ENCODE results near the gene UBR3. TPM values are rescaled to one million over a fixed set of nuclear protein-coding genes. Genes with fewer than 3 reads are reported as not detected.

Gene UBR3
- total RNA-seq, 3 donors from 2014 or later (not counting 1 experiment from before 2014, with no cell fraction given), result 40.8 to 54.5 (median 41.0) TPM

- no peaks in the 10 kb centered on the region for H3K9me3 Mint-ChIP-seq
- Histone ChIP-seq H3K27me3 (ENCODE audit: control insufficient read depth, insufficient read depth, low read length) (no peaks in the 10 kb centered on the region), H3K36me3 (ENCODE audit: control insufficient read depth, insufficient read depth, low read length) (peaks cover 28% of the 10 kb centered on the region), H3K4me1 (ENCODE audit: control insufficient read depth, insufficient read depth, low read length) (no peaks in the 10 kb centered on the region), H3K9me3 (ENCODE audit: control insufficient read depth, insufficient read depth, low read length) (no peaks in the 10 kb centered on the region), H3K4me3 (ENCODE audit: low read length) (no peak overlapping the region), H3K27ac (ENCODE audit: low read length) (no peak overlapping the region)
- no peaks in the 10 kb centered on the region for H3K4me1 Mint-ChIP-seq
- 95% methylated on average over 8 of the region's 8 CpGs for WGBS (ENCODE audit: insufficient coverage)
- H3K36me3 Mint-ChIP-seq, result peaks cover 5% of the 10 kb centered on the region
- no peak for TF ChIP-seq CTCF (IDR thresholded peaks at IDR 0.05)
- ATAC-seq (no peak), DNase-seq (no peak)
- H3K27ac Mint-ChIP-seq, result no peak overlapping the region
- intact Hi-C loops (cut with micrococcal nuclease), result loop anchor here (5.0 kb wide), 1 partner anchor 124 kb away; no protein-coding TSS in a partner anchor
- H3K27me3 Mint-ChIP-seq (ENCODE audit: low read depth in 2 of 2), result no peaks in the 10 kb centered on the region
- no peak overlapping the region for H3K4me3 Mint-ChIP-seq
These were observed 179.5 kb downstream of the UBR3 start for GRCh38 chr2:170006587-170007325.

GRCh38 chr2:170009209-170009608 is 182.0 kb downstream of the UBR3 start:
- no peak for TF ChIP-seq CTCF (IDR thresholded peaks at IDR 0.05)
- H3K36me3 ChIP-seq (ENCODE audit: control insufficient read depth, insufficient read depth, low read length), result peaks cover 12% of the 10 kb centered on the region
- H3K4me1 Mint-ChIP-seq, result no peaks in the 10 kb centered on the region
- H3K27me3 Mint-ChIP-seq (ENCODE audit: low read depth in 2 of 2), result no peaks in the 10 kb centered on the region
- 77% methylated on average over 3 of the region's 3 CpGs for WGBS (ENCODE audit: insufficient coverage)
- no peaks in the 10 kb centered on the region for H3K36me3 Mint-ChIP-seq
- ATAC-seq (no peak), DNase-seq (no peak)
- H3K27ac Mint-ChIP-seq, result no peak overlapping the region
- H3K27me3 ChIP-seq (ENCODE audit: control insufficient read depth, insufficient read depth, low read length), result no peaks in the 10 kb centered on the region
- no peaks in the 10 kb centered on the region for H3K4me1 ChIP-seq (ENCODE audit: control insufficient read depth, insufficient read depth, low read length)
- no peaks in the 10 kb centered on the region for H3K9me3 Mint-ChIP-seq
- intact Hi-C loops (cut with micrococcal nuclease), result loop anchor here (5.0 kb wide), 1 partner anchor 127 kb away; no protein-coding TSS in a partner anchor
- H3K4me3 ChIP-seq (ENCODE audit: low read length), result no peak overlapping the region
- H3K27ac ChIP-seq (ENCODE audit: low read length), result no peak overlapping the region
- no peak overlapping the region for H3K4me3 Mint-ChIP-seq
- H3K9me3 ChIP-seq (ENCODE audit: control insufficient read depth, insufficient read depth, low read length), result no peaks in the 10 kb centered on the region

- no peak overlapping the region for H3K27ac ChIP-seq (ENCODE audit: low read length)
- DNase-seq (no peak), ATAC-seq (no peak)
- no peaks in the 10 kb centered on the region for H3K27me3 ChIP-seq (ENCODE audit: control insufficient read depth, insufficient read depth, low read length)
- Mint-ChIP-seq H3K27ac (no peak overlapping the region), H3K4me1 (no peaks in the 10 kb centered on the region), H3K36me3 (no peaks in the 10 kb centered on the region), H3K27me3 (ENCODE audit: low read depth in 2 of 2) (no peaks in the 10 kb centered on the region), H3K9me3 (no peaks in the 10 kb centered on the region), H3K4me3 (no peak overlapping the region)
- 100% methylated on average over 3 of the region's 4 CpGs for WGBS (ENCODE audit: insufficient coverage)
- no peaks in the 10 kb centered on the region for H3K9me3 ChIP-seq (ENCODE audit: control insufficient read depth, insufficient read depth, low read length)
- TF ChIP-seq CTCF (IDR thresholded peaks at IDR 0.05), result no peak
- peaks cover 3% of the 10 kb centered on the region for H3K36me3 ChIP-seq (ENCODE audit: control insufficient read depth, insufficient read depth, low read length)
- H3K4me1 ChIP-seq (ENCODE audit: control insufficient read depth, insufficient read depth, low read length), result no peaks in the 10 kb centered on the region
- H3K4me3 ChIP-seq (ENCODE audit: low read length), result no peak overlapping the region
- intact Hi-C loops (cut with micrococcal nuclease), result no loop called here
These were observed 185.5 kb downstream of the UBR3 start for GRCh38 chr2:170012773-170013172.

All from natural killer cell (primary cell).